NCI-H524 treated with DMSO at 0.1 percent for 48 hours (cell line): Measurements from ENCODE around the gene NUFIP1.
A peak's percentile ranks its signal among the peaks of the same experiment; 100 is the strongest.
"Not testable (repeated sequence)": the region's sequence is repeated elsewhere in the genome, so short reads cannot be mapped to it uniquely, and the experiment has no call there.

ENCODE experiments used
- DNase-seq: peaks from one replicate; lab custom pipeline; 2025; lab: John Stamatoyannopoulos, UW

NUFIP1 gene

GRCh38 chr13:44969551-44970484 is 19.5 kb downstream of the NUFIP1 start:
- no peak for DNase-seq

GRCh38 chr13:44968434-44968815 is 20.8 kb downstream of the NUFIP1 start:
- no peak for DNase-seq

GRCh38 chr13:44967704-44968433 is 21.4 kb downstream of the NUFIP1 start:
- no peak for DNase-seq

GRCh38 chr13:44961997-44962396 is 27.3 kb downstream of the NUFIP1 start:
- DNase-seq, result no peak

DNA sequence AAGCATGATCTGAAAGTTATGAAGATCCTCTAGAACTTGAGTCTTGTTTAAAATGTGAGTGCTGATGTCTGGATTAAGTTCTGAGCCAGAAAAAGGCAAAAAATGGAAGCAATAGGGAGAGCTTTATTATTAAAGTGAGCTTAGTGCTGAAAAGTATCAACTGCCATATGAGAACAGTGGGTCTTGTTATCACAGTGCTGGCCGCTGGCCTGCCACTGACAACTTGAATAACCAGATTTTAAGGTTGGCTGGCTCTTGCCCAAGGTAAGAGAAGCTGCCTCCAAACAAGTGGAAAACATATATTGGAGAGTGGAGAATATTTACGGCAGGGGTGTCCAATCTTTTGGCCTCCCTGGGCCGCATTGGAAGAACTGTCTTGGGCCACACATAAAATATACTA is 33.9 kb downstream of the NUFIP1 start:
- DNase-seq, result no peak

DNA sequence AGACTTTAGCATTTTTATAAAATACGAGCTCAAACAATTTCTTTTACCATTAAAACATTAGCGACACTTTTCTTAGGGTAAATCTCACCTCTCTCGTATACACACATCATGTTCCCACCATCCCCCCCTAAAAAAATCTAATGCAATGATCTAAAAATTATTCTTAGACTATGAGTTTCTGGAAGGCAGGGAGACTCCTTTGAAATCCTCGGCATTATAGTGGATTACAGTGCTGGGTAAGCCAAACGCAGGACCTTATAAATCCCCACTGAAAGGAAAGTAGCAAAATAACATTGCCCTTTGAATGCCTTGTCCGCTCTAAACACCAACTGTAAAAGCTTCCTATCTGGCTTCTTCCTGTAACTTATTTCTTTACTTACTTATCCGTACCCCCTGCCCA is 35.0 kb downstream of the NUFIP1 start:
- DNase-seq, result no peak

DNA sequence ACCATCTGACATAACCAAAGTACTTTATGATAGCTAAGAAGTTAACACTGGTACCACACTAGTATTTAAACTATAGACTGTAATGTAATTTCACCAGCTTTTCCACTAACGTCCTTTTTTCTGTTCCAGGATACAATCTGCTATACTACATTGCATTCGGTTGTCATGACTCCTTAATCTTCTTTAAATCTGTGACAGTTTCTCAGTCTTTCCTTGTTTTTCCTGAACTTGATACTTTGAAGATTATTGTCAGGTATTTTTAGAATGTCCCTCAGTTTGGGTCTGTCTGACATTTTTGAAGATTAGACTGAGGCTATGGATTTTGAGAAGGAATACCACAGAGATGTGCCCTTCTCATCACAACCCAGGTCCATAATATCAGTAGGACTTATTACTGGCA is 36.6 kb downstream of the NUFIP1 start:
- DNase-seq, result no peak

GRCh38 chr13:44951184-44951583 is 38.1 kb downstream of the NUFIP1 start:
- DNase-seq, result no peak

- not testable (repeated sequence) for DNase-seq
These were observed 45.9 kb downstream of the NUFIP1 start for GRCh38 chr13:44943411-44943810.

GRCh38 chr13:44938854-44939253 is 50.4 kb downstream of the NUFIP1 start:
- DNase-seq, result no peak

GRCh38 chr13:44936246-44936645 is 53.0 kb downstream of the NUFIP1 start:
- DNase-seq, result no peak

- no peak for DNase-seq
These were observed 54.5 kb downstream of the NUFIP1 start for GRCh38 chr13:44934724-44935123.

DNA sequence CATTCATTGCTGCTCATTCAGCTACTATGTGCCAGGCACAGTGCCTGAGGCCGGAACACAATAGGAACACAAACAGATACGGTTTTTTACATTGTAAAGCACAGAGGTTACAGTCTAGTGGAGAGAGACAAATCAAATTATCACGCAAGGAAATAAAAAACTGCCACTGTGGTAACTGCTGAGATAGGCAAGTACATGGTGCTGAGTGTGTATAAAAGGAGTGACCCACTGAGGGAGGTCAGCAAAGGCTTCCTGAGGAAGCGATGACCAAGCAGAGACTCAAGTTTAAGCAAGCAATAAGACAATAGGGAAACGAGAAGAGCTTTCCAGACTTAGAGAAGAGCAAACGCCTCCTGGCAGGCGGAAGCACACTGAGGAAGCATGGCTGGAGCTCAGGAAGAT is 56.4 kb downstream of the NUFIP1 start:
- DNase-seq, result no peak

- DNase-seq, result no peak
These were observed 57.0 kb downstream of the NUFIP1 start for GRCh38 chr13:44932171-44932849.

DNA sequence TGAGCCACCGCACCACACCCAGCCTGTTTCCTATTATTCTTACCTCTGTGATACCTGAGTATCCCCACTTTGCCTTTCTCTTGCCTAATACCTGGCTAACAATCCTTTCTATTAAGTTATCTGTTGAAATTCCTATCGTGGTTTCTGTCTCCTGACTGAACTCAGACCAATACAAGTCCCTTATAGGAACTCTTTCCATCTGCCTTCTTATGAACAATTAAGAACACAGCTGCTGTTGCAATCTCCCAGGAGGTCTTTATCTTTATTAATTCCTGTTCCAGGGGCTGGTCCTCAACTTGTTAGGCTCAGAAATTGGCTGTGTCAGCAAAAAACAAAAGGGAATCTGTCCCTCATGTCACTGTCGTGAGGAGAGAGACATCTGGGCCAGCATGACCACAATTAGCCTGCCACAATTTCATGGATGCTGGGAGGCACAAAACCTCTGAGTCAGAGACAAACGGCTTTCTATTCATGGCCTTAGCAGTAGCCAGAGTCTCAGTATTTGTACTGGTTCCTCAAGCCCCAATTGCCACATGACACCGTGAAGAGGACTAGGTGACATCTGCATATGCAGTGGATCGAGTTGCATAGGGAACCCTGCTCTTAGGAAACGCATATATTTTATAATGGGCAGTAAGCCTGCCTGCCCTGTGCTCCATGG is 58.2 kb downstream of the NUFIP1 start:
- peak; percentile 34 for DNase-seq

GRCh38 chr13:44930280-44930679 is 59.0 kb downstream of the NUFIP1 start:
- no peak for DNase-seq

GRCh38 chr13:44929692-44930091 is 59.6 kb downstream of the NUFIP1 start:
- no peak for DNase-seq

DNA sequence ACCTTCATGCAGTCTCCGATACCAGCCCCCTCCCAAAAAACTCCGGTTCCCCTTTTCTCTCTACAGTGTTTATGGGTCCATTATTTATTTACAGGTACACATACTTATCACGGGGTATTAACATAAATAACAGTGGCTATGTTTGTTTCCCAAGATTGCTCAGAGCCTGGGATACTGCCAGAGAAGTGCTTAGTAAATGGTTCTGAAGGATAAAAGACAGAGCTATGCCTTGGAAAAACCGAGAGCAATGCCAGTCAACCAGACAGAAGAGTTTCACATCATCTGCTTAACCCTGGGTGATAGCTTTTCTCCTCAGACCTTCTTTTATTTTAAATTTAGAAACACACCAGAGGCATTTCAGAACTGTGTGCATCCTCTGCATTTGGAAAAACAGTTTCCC is 61.3 kb downstream of the NUFIP1 start:
- no peak for DNase-seq

DNA sequence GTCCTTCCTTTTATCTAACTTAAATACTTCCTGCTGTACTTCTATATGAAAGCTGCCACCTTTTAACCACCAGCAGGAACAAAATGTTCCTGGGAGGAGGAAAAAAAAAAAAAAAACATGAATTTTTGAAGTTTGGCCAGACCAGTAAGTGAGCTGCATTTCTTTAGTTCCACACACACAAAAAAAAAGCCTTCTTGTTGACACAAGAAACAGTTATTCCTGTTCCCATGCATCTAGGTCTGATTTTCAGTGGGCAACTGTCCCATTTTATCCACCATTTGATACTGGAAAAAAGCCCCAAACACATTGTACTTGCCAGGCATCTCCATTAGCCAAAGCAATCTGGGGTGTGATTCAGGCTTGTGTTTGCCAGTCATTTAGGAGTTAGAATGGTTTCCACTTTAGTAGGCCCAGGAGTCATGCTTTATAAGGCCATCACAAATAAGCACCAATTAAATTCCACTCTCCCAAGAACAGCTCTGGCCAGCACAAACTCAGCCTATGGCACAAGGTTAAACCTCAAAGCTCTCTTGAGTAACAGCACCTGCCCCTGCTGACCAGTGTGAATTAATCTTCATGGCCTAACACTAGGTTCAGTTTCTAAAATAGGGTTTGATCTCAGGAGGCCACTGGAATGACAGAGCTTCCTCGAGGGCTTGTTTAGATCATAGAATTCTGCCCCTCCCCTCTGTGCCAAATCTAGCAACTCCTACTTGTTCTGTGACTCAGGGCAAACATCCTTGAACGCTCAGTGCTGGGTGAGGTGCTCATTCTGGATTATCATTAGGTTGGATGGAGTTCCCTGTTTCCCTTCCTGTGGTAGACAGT is 67.1 kb downstream of the NUFIP1 start:
- DNase-seq, result no peak

DNA sequence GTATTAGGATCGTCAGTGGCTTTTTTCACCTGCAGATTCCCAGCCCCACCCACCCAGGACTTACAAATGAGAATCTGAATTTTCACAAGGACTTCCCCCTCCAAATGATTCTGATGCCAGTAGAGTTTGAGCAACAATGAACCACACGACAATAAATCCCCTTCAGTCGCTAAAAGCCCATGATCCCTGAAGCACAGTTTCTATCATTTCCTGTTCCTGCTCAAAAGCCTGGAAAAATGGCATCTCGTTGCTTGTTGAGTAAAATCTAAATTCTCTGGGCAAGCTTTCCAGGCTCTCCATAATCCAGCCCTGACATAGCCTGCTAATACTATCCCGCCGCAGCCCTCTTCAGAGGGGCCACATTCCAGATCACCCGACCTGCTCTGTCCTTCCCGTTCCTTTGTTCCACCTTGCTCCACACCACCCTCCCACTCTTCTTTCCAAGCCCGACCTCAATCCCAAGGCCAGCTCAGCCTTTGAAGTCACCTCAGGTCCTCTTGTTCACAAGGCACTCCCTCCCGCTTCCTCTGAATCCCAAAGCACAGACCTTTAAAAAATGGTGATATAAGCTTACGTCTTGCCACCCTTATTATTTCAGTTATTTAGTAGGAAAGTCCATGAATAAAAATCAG is 67.9 kb downstream of the NUFIP1 start:
- DNase-seq, result no peak

- DNase-seq, result no peak
These were observed 69.3 kb downstream of the NUFIP1 start for GRCh38 chr13:44920013-44920412.
